Measurements from ENCODE around the gene SCRN2. TPM values are rescaled to one million over a fixed set of nuclear protein-coding genes. Genes with fewer than 3 reads are reported as not detected.

SCRN2 gene
- polyA plus RNA-seq, 5 donors, result 32.5 to 52.4 (median 41.7) TPM

DNA sequence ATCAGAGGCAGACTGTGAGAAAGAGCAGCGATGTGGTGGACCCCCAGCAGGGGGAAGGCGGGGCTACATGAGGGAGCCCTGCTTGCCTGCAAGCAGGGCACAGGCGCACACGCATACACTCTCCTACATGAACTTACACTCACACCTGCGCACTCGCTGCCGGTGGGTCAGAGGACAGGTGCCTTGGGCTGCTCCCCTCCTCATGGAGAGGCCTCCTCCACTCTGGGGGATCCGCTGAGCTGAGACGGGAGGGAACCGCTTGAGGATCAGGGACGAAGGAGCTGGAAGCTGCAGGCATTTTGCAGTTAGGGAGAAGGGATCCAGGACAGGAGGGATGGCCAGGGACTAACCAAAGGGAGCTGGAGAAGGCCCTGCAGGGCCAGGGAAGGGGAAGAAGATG is 33.7 kb downstream of the SCRN2 start:
- DNase-seq, result no peak

DNA sequence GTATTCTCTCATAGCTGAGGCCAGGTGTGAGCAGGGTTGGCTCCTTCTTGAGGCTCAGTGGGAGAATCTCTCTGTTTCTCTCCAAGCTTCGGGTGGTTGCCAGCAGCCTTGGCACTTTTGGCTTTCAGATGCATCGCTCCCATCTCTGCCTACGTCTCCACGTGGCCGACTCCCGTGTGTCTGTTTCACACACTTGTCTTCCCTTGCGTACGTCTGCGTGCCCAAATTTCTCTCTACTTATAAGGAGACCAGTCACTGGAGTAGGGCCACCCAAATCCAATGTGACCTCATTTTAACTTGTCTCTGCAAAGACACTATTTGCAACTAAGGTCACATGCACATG is 34.2 kb downstream of the SCRN2 start:
- DNase-seq, result no peak

DNA sequence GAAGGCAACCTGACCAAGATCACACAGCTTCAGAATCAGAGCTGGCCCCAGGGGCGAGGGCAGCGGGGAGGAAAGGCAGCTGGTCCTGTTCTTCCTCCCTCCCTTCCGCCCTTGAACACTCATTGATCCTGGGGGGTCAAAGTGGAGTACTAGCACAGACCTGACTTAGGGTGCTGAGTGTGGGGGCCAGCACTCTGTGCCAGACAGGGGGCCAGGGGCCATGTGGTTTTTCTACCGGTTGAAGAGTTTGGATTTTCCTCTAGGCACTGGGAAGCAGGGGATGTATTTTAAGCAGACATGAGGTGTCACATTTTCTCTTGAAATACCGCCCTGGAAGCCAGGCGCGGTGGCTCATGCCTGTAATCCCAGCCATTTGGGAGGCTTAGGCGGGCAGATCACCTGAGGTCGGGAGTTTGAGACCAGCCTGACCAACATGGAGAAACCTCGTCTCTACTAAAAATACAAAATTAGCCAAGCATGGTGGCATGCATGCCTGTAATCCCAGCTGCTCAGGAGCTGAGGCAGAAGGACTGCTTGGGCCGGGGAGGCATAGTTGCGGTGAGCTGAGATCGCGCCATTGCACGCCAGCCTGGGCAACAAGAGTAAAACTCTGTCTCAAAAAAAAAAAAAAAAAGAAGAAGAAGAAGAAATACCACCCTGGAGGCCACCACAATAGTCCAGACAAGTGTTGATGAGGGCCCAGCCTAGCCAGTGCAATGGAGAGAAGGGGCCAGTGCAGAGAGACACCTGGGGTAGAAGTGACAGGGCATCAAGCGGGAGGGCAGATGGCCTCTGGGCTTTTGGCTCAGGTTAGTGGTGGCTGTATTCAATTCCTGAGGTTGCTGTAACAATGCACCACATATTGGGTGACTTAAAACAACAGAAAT is 34.8 kb downstream of the SCRN2 start:
- DNase-seq, result no peak

DNA sequence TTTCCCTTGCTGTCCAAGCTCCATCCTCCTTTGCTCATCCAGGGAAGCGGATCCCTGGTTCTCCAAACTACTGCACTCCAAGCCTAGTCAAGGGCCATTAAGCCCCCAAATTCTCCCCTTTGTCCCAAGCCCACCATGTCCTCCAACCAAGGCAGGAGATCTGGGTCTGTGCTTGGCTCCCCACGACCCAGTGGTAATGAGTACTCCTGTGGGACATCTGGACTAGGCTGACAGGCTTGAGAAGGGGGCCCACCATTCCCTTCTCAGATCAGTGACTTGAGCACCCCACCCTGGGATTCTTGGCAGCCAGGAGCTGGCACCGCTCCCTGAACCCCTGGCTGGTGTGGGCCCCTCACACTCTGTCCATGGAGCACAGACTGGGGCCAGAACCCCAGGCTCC is 36.6 kb downstream of the SCRN2 start:
- DNase-seq, result no peak

DNA sequence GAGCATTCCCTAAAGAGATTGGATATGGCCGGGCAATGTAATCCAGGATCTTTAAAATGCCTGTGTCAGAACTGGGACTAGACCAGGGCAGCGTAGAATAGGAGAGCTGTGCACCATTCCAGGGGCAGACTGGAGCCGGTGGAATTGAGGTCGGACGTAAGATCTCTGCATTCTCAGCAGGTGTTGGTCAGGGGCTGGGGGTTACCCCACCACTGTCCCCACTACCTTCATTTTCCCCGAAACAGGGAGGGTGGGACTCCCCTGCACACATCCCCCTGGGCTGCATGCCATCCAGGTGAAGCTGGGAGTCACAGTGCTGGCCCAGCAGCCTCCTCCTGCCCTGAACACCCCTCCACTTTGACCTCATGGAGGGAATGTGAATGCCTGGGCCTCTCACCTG is 37.3 kb downstream of the SCRN2 start:
- no peak for DNase-seq

DNA sequence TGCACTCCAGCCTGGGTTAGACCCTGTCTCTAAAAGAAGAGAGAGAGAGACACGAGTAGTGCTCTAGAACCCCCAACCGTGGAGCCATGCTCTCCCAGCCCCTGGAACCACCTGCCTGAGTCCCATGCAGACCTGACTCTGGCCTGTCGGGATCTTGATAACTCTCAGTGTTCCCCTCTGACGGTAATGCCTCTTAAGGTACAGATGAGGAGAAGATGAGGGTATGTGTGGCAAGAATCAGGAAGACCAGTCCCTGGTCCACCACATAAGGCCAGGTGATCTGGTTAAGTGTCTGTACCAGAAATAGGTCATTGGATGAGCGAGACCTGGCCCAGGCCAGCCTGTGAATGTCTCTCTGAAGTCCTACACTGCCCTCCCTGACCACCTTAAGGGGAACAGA is 37.9 kb downstream of the SCRN2 start:
- DNase-seq, result no peak

DNA sequence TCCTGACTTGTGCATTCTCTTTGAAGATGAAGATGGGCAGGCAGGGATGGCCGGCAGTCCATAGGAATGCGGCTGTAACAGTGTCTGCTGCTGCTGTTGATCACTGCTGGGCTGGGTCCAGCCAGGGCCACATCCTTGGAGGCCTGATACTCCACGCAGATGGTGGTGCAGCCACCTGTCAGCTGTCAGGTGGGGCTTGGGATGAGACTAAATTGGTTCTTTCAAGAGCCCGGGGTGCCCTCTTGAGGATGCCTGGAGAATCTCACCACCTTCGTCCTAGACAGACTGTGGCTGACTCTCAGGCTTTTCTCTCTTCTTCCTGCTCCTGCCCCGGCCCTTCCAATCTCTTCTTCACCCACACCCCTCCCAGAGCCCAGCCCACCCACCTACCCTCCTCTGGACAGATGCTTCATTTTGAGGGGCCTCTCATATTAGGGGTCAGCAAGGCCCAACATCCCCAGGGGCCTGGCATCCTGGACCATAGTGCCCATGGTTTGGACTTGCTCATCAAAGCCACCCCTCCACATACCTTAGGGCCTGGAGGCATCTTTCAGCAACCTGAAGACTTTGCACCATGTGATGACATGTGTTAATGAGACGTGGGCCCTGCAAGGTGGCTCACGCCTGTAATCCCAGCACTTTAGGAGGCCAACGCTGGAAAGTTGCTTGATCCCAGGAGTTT is 38.6 kb downstream of the SCRN2 start:
- DNase-seq, result no peak

DNA sequence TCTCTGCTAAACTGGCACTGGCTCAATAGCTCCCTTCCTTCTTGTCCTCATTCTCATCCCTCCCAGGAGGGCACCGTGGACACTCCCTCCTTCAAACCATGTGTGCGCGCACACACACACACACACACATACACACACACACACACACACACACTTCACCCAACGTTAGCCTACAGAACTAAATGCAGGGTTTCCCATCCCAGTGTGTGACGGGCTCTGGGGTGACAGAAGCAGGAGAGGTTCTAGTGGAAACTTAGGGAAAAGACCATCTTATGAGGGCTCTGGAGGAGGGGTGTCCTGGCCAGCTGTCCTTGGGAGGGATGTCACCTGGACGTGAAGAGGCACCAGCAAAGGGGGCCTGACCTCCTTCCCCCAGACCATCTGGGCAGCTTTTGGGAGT is 39.2 kb downstream of the SCRN2 start:
- DNase-seq, result no peak

DNA sequence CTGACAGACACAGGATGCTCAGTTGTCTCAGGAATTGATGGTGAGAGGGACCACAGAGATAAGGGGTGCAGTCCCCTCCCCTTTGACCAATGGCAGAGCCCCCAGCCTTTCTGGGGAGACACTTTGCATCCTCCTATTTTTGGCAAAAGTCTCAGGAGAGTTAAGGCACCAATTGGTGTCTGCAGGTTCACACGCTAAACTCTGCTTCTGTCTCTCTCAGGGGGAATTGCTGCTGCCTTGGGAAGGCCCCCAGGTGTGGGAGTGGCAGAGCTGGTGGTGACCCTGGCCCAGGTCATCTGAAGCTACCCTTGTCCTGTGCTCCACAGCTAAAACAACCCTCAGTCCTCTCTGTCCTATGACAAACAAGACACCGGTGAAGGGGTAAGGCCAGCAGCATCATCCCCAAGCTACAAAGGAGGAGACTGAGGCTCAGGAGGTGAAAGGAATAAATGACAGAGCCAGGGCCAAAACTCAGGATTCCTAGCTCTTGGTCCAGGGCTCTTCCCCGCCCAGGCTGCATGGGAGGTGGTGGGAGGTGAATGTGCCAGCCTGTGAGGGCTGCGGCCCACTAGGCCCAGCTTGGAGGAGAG is 39.8 kb downstream of the SCRN2 start:
- DNase-seq, result no peak

DNA sequence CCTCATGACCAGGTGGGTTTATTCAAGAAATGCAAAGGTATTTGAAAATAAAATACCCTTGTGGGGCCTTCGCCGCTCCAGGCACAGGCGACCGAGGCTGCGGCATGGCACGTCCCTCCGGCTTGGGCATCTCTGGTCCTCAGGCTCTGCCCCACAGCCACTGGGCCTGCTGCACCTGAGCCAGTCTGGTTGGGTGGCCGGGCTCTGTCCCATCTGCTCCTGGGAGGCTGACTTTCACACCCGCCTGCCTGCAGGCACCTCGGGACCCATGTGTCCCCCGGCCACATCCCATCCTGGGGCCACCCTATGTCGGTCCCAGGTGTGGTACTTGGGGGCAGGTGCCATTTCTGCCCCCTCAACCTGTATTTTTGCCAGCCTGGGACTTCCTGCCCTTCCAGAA is 40.4 kb downstream of the SCRN2 start:
- DNase-seq, result no peak

DNA sequence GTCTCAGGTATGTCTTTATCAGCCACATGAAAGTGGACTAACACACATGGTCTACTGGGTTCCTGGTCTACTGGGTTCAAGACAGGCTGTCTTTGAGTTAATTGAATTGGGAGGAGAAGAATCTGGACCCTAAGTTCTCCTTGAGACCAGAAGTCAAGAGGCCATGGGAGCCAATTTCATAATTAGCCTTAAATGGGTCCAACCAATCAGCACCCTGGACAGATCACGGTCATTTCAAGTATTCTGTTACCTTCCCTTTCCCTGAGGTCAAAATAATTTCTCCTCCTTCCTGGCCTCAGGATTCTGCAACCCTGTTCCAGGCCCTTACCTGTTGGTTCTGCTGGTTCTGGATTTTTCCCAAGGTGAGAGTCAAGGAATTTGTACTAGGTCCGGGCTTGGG is 43.3 kb downstream of the SCRN2 start:
- DNase-seq, result no peak

DNA sequence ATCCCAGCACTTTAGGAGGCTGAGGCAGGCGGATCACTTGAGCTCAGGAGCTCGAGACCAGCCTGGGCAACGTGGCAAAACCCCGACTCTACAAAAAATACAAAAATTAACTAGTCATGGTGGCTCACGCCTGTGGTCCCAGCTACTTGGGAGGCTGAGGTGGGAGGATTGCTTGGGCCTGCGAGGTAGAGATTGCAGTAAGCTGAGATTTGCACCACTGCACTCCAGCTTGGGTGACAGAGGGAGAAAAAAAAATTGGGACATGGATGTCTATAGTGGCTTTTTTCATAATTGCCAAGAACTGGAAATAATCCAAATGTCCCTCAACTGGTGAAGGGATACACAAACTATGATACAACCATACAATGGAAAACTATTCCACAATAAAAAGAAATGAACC is 48.1 kb downstream of the SCRN2 start:
- DNase-seq, result no peak

DNA sequence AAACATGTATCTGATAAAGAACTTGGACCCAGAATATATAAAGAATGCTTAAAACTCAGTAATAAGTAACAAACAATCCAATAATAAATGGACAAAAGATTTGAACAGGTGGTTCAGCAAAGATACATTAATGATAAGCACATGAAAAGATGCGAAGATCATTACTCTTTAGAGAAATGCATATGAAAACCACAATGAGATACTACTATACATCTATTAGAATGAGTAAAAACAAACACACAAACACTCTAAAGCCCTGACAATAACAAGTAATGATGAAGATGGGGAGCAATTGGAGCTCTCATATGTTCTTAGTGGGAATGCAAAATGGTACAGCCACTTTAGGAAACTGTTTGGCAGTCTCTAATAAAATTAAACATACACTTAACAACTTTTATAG is 48.6 kb downstream of the SCRN2 start:
- no peak for DNase-seq

DNA sequence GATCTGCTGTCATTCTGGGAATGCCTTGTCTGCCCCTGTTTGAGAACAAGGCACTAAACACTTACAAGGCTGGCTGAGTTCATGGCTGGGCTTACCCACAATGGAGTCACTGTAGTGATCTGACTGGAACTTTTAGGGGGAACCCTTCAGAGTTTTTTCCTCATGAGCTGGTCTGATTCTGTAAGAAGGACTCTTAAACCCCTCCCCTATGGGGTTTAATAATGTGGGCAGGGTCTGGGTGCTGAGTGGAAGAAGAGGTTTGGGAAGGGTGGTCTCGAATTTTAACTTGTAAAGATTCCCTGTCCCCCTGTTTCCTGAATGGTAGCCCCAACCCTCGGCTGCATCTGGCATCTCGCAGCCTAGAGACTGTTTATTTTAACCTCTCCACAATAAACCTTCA is 50.0 kb downstream of the SCRN2 start:
- DNase-seq, result no peak

DNA sequence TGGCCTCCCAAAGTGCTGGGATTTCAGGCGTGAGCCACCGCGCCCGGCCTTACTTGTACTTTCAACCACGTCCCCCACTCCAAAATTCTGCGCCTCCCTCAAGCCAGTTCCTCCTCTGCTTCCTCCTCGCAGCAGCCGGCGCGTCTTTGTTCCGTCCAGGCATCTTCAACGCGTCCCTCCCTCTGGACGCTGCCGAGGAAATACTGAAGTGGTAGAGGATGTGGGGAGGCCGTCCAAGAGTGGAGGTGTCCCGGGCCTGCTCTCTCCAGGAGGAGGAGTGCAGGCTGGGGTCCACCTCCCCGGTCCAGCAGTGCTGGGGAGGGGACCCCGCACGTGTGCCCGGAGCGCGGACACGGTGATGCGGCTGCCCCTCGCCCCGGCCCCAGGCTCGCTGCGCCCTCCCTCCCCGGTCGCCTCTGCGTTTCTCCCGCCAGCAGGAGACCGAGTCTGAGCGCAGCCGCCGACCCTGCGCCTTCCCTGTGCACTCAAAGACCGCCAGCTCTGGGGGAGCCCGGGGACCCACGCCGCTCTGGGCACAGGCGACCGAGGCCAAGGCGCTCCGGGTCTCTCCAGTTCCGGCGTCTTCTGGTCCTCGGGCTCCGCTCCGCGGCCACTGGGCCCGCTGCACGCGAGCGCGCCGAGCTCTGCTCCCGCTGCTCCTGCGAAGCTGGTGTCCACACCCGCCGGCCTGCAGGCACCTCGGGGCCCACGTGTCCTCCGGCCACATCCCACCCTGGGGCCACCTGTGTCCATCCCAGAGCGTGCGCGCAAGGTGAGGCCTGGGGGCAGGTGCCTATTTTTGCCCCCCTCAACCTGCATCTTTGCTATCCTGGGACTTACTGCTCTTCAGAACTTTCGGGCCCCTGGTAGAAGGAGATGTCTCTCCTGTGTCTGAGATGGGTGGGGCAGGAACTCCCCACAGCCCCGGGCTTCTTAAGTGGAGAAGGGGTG is 51.2 kb downstream of the SCRN2 start:
- peak; percentile 18 to 23 for DNase-seq

Other genes starting within 250 kb of the SCRN2 start
- gene KPNB1, start 191.4 kb downstream of the SCRN2 start, polyA plus RNA-seq (ENCODE audit: insufficient read depth in 1 of 5, insufficient read length in 5 of 5, low replicate concordance in 1 of 5), result 100 to 1,000 TPM; 183 to 266 (median 224) TPM
- gene TBKBP1, start 147.1 kb downstream of the SCRN2 start, polyA plus RNA-seq (ENCODE audit: insufficient read depth in 1 of 5, insufficient read length in 5 of 5, low replicate concordance in 1 of 5), result 10 to 100 TPM; 19.4 to 32.4 (median 29.4) TPM
- under 1 TPM; 0.09 to 0.64 (median 0.27) TPM for gene TBX21, start 108.0 kb downstream of the SCRN2 start, polyA plus RNA-seq (ENCODE audit: insufficient read depth in 1 of 5, insufficient read length in 5 of 5, low replicate concordance in 1 of 5)
- 10 to 100 TPM; 12.1 to 21.8 (median 17.5) TPM for gene OSBPL7, start 19.5 kb downstream of the SCRN2 start, polyA plus RNA-seq (ENCODE audit: insufficient read depth in 1 of 5, insufficient read length in 5 of 5, low replicate concordance in 1 of 5)
- 10 to 100 TPM; 45.2 to 51.7 (median 49.0) TPM for gene MRPL10, start 9.7 kb downstream of the SCRN2 start, polyA plus RNA-seq (ENCODE audit: insufficient read depth in 1 of 5, insufficient read length in 5 of 5, low replicate concordance in 1 of 5)
- gene LRRC46, start 9.6 kb downstream of the SCRN2 start, polyA plus RNA-seq (ENCODE audit: insufficient read depth in 1 of 5, insufficient read length in 5 of 5, low replicate concordance in 1 of 5), result 10 to 100 TPM in 3 of 5 donors, 1 to 10 TPM in 2; 3.7 to 19.3 (median 12.8) TPM
- gene SP6, start 9.9 kb upstream of the SCRN2 start, polyA plus RNA-seq (ENCODE audit: insufficient read depth in 1 of 5, insufficient read length in 5 of 5, low replicate concordance in 1 of 5), result 1 to 10 TPM; 3.5 to 6.3 (median 4.3) TPM
- gene SP2, start 55.0 kb upstream of the SCRN2 start, polyA plus RNA-seq (ENCODE audit: insufficient read depth in 1 of 5, insufficient read length in 5 of 5, low replicate concordance in 1 of 5), result 10 to 100 TPM; 19.9 to 24.5 (median 21.0) TPM
- 10 to 100 TPM in 3 of 5 donors, 1 to 10 TPM in 2; 9.2 to 13.3 (median 11.2) TPM for gene PNPO, start 100.3 kb upstream of the SCRN2 start, polyA plus RNA-seq (ENCODE audit: insufficient read depth in 1 of 5, insufficient read length in 5 of 5, low replicate concordance in 1 of 5)
- 10 to 100 TPM; 31.5 to 44.8 (median 39.9) TPM for gene PRR15L, start 116.6 kb upstream of the SCRN2 start, polyA plus RNA-seq (ENCODE audit: insufficient read depth in 1 of 5, insufficient read length in 5 of 5, low replicate concordance in 1 of 5)
- gene CDK5RAP3, start 129.8 kb upstream of the SCRN2 start, polyA plus RNA-seq (ENCODE audit: insufficient read depth in 1 of 5, insufficient read length in 5 of 5, low replicate concordance in 1 of 5), result 100 to 1,000 TPM; 141 to 179 (median 149) TPM
- 10 to 100 TPM; 18.2 to 35.3 (median 23.4) TPM for gene COPZ2, start 196.5 kb upstream of the SCRN2 start, polyA plus RNA-seq (ENCODE audit: insufficient read depth in 1 of 5, insufficient read length in 5 of 5, low replicate concordance in 1 of 5)
- gene NFE2L1, start 207.1 kb upstream of the SCRN2 start, polyA plus RNA-seq (ENCODE audit: insufficient read depth in 1 of 5, insufficient read length in 5 of 5, low replicate concordance in 1 of 5), result 100 to 1,000 TPM; 102 to 127 (median 120) TPM

All from right lung (tissue), 5 donors.